HG03342 (cell line): ENCODE measurements around the gene PDZD7.

Experiments used
- ATAC-seq: cut with Tn5 transposase; IDR thresholded peaks from one replicate; pipeline ENCODE4 v1.9.1; 2021; ENCODE audit warnings: mild to moderate bottlenecking, moderate library complexity; ENCODE audit not compliant: unreplicated experiment

The PDZD7 gene

DNA sequence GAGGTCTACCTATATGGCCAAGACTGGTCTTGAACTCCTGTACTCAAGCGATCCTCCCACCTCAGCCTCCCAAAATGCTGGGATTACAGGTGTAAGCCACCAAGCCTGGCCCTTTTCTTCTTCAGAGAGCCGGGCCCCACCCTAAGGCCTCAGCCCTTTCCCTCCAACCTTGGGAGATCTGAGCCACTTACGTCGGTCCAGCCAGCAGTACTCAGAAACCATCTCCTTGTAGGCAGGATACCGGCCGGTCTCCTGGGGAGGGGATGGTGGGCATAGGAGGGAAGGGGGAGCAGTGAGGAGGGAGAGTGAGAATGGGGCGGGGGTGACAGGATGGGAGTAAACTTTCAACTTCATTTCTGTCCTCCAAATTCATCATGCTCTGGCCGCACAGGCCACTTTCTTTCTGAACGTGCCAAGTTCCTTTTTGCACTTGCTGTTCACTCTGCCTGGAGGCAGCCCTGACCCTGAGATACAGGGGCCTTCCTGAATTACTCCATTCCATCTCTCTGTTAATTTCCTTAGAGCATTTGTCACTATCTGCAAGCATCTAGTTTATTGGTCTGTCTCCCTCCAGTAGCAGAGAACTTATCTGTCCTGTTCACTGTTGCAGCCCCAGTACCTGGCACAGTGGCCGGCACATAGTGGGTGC, 10.4 kb downstream of the PDZD7 start:
- ATAC-seq, result no peak

DNA sequence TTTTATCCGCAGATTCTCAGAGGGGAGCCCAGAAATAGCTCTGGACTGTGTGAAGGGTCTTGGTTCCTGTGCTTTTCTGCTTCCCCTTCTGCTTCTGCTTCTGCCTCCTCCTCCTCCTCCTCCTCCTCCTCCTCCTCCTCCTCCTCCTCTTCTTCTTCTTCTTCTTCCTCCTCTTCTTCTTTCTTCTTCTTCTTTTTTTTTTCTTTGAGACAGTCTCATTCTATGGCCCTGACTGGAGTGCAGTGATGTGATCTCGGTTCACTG, 11.6 kb downstream of the PDZD7 start:
- no peak for ATAC-seq

DNA sequence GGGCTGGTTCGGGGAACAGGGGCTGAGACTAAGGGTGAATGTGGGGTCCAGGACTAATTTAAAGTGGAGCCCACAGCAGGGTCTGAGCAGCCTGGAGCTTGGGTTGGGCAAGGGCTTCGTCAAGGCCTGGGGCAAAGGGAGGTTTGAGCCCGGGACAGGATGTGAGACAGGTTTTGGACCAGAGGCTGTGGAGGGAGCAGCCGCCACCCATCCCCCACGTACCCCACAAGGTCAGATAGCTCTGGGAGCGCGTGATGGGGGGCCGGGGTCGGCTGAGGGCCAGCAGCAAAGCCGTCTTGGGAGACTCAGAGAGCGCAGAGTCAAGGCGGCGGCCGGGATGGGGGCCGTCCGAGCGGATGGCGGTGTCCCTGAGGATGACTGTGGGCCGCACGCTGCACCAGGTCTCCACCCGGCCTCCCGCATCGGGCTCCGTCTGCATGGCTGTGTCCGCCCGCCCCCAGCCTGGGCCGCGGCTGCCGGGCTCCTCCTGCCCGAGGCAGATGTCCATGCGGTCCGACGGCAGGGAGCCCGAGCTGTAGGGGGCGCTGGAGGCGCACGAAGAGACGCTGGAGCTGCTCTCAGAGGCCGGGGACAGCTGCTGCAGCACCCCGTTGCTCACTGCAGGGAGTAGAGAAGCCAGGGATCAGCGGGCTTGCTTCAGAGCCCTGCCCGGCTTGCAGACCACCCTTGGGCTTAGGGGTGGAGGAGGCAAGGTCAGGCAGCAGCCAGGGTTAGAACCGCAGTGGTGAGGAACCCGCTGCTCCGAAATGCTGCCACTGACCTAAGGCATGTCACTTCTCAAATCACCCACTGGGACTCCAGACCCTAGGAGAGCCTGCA, 12.1 kb downstream of the PDZD7 start:
- no peak for ATAC-seq

DNA sequence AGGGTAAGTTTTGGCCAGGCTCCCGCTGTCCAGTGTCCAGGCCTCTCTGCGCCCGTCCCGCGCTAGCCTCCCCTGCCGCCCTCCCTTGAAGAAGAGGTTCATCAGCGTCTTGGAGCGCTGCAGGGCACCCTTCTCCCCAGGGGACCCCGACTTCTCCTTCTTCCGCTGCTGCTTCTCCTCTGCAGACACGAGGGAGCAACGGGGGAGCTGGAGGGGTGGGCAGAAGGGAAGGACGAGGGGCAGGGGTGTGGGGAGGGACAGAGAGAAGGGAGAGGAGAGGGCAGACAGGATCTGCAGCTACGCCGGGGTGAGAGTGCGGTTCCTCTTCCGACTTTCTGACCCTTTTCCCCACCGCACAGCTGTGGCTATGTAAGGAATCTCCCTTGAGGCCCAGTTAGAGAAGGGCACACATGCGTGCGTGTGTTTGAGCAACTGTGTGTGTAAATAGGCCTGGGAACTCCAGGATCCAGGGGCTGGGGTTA, 12.8 kb downstream of the PDZD7 start:
- no peak for ATAC-seq

DNA sequence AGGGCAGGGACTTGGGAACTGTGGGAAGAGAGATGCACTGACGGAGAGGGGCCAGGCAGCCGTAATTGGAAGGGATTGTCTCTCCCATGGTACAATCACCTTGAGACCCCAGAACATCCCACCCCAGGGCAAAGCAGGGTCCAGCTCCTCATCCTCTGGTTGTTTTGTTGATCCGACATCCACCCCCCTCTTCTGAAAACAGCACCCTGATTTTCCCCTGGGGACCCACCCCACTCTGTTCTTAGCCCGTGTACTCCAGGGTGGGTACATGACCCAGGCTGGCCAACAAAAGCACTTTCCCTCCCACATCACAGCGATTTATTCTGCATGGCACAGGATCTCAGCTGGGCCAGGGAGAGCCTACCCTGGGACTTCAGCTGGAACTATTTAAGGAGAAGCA, 14.1 kb downstream of the PDZD7 start:
- ATAC-seq, result no peak

DNA sequence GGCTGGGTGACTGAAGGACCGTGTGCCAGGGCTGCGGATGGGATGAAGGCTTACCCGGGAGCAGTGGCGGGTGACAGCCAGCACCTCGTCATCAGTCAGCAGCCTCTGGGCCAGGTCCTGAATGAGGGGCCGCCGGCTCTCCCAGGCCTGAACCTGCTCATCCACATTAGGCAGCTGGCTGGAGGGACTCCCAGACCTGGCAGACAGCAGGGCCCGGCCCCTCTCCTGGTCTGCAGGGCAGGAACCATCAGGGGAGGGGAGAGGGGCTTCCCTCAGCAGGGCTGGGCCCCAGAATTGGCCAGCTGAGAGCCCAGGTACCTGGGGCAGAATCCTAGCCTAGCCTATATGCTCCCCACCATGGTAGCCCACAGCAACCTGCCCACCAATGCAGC, 15.4 kb downstream of the PDZD7 start:
- ATAC-seq, result no peak

DNA sequence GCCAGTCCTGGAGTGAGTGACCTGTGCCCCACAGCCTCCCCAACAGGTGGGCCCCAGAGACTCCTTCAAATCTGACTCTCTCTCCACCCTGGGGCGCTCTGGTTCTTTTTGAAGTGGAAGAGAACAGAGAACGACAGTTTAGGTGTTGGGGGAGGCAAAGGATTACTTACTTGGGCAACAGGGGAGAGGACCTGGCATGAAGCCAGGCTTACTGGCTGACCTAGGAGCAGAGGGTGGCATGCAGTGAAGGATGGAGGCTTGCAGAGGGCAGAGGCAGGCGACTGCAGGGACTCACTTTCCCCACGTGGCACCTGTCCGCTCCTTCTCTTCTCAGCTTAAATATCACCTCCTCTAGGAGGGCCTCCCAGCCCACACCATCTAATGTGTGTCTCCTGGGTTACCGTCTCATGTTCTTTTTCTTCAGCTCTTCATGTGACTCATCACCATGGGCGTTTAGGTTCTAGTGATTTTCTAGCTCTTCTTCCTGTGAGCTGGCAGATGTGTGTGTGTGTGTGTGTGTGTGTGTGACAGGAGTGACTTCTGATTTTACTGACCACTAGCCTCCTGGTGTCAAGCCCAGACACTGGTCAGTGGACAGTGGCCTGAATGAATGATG, 15.9 kb downstream of the PDZD7 start:
- no peak for ATAC-seq

DNA sequence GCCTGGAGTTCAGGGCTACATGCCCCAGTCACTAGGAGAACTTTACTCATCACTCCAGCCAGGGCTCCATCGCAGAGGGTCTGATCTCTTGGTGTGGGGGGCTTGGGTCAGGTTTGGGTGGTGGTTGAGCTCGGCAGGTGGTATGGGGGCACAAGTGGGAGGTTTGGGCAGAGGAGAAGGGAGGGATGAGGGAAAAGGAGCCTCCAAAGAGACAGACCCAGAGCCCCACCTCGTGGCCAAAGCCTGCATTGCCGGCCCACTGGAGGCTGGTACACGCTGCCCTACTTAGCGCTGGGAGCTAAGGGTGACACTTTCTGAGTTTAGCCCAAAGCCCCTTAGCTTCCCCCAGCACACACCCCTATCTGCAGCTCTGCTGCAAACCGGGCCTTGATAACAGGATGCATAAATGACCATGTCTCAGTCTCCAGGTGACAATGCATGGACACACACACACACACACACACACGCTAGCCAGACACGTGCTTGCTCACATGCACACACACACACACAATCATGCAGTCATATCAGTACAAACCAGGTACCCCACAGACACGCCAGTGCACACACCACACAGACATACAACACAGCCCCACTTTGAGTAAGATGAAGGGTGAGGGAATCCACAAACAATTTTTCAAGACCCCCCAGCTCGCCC, 16.6 kb downstream of the PDZD7 start:
- no peak for ATAC-seq

DNA sequence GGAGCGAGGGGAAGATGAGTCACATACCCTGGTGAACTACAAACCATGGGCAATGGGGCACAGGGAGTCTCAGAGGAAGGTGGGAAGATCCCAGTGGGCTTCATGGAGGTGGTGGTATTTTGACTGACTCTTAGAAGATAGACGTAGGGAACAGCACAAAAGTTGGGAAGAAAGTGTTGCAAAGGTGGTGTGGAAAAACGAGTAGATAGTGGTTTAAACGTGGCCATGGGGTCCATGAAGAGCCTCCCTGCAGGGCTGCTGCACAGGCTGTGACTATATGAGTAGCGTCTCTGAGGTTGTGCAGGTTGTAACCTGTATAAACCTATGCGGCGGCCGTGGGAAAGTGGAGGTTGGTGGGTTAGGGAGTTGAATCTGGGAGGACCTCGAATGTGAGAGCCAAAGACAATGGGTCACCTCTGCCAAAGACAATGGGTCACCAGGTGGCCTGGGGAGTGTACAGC, 17.5 kb downstream of the PDZD7 start:
- ATAC-seq, result no peak

DNA sequence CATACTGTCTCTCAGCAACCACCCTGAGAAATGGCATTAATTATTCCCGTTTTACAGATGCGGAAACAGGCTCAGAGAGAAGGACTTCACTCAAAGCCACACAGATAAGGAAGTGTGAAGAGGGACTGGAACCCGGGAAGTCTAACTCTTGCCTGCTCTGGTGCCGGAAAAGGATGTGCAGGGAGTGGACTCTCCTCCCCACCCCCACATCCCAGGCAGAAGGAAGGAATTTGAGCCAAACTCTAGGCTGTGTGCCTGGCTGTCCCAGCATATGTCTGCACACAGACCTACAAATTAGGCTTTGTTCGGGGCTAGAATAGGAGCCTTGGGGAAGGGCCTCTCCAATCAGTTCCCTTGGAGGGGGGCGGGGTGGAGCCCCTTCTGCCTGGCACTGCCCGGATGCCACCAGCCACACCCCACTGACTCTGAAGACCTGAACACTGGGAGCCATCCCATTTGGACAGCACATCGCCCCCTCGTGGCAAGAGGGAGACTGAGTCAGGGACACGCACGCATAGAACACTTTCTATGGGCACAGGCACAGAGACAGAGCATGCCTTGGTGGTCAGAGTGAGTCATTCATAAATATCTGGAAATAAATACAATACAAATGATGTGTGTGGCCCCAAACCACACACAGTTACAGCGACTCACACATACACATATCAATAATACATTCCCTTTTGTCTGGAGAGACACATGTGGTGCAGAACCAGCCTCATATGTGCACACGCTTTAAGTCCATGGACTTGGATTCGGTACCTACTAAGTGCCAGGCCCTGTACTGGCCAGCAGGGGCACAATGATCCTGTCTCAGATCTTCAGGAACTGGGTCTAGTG, 18.2 kb downstream of the PDZD7 start:
- ATAC-seq, result peak; percentile 69

DNA sequence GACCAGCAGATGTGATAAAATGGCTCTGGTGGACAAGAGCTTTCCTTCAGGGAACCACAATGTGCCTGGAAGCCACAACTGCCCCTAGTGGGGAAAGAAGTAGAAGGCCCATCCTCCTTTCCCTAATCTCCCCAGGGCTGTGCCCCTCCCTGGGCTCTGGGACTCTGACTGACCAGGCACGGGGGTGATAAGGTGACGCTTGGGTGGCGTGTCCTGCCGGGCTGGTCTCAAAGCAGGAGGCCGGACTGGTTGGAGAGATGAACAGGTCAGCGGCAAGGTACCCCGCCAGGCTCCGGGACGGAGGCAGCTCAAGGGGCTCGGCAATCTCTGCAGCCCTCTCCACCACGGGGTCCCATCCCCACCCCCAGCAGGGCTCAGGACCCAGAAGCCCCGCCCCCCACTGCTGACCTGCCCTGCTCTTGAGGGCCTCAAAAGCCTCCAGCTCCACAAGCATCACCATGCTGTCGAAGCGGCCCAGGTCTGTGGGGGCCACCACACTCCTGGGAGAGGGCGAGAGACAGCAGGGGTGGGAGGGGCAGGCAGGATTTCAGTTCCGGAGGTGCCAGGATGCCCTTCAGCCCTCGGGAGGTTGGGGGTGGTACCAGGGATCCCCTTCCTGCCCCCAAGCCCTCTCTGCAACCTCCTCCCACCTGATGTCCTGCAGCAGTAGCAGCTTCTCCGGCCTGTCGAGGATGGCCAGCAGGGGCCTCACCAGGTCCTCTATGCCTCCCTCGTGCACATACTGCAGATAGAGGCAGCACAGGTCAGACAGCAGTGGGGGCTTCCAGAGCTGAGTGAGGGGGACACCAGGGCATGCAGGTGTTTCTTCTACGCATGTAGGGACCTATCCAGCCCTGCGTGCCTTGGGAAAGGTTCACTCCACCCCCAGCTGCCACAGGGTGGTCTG, 19.2 kb downstream of the PDZD7 start:
- ATAC-seq, result no peak

DNA sequence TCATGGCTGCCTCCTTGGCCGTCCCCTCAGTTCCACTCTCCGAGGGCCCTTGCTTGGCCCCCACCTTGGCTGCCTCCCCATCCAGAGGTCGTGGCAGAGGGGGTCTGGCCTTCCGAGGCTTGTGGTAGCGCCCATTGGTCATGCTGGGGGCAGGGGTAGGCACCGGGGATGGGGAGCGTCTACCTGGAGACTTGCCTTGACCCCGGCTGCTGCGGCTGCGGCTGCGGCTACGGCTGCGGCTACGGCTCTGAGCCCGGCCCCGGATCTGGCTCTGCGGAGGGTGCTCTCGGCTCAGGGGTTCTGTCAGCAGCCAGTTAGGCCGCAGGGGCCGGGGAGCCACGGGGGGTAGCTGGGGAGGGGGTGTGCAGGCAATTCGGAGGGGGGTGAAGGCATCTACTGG, 20.6 kb downstream of the PDZD7 start:
- ATAC-seq, result no peak

DNA sequence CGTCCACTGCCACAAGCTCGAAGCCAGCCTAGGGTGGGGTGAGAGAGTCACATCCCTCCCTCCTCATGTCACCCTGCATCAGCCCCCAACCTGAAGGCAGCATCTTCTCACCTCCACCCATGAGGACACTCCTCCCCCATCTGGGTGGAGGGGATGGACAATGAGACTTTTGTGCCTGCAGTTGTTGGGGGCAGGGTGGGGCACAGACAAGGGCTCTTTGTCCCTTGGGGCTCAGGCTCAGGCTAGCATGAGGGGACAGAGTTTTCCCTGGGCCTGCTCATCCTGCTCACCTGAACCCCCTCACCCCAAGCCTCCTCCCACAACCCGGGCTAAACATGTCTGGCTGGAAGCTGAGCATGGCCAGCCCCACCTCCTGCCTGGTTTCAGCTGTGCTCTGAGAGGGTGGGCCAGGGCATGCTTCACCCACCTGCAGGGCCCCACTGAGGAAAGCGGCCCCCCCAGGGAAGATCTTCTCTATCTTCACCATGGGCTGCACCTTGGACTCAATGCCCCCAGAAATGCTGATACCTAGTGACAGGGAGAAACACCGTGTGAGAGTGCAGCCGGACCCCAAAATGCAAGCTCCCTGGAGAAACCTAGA, 22.0 kb downstream of the PDZD7 start:
- ATAC-seq, result no peak

DNA sequence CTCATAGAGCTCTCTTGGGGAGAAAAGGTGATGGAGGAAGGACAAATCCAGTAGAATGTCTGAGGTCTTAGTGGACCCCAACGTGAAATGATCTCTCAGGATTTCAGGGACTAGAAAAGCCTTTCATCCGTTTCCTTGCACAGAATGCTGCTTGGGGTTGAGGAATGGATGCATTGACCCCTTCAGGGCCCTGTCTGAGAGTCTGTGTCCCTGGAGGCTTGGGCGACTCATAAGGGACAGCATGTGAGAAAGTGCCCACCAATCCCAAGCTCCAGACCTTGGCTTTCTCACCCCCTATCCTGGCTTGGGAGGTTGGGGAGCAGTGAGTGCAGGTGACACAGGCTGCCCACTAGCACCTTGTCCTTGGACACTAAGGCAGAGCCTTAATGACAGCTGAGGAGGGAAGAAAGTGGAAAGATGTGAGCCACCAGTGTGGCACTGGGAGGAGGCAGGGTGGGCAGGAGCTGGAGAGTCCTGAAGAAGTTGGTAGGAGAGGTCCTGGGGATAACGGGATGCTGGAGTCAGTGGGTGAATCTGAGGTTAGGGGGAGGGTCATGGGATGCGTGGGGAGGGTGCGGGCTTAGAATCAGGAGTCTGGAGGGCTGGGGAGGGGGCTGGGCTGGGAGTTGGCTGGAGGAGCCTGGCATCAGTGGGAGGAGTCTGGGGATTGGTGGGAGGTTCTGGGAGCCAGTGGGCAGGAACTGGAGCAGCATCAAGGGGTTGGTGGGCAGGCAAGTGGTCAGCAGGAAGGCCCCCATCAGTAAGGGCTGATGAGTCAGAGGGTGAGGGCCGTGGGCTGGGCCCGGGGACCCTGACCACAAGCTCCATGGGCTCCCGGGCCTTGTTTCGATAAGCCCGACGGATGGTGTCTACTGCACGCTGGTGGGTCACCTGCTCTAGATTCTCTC, 22.8 kb downstream of the PDZD7 start:
- ATAC-seq, result no peak

DNA sequence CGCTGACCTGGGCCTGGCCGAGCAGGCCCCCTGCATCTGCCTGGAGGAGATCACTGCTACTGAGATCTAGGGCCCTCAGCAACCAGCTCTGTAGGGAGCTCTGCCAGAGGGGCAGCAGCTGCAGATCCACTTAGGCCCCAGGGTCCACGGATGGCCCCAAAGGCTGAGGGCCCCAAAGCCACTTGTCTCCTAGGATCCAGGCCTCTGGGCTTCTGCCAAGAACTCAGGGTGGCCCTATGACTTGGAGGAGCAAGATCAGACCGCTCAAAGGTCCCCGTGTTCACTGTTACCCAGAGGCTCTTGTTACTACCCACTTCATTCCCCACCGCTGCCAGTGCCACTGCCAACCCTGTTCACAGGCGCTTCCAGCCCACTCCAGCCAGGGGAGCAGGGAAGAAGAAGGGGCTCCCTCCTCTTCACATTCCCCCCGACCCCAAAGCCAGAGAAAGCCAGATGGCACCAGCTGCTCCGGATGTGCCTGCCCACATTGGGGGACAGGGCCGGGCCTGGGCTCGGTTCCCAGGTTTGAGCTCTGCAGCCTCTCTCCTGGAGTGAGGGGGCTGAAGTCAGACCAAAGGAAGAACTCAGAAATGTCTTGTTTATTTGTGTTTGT, 23.7 kb downstream of the PDZD7 start:
- ATAC-seq, result no peak

DNA sequence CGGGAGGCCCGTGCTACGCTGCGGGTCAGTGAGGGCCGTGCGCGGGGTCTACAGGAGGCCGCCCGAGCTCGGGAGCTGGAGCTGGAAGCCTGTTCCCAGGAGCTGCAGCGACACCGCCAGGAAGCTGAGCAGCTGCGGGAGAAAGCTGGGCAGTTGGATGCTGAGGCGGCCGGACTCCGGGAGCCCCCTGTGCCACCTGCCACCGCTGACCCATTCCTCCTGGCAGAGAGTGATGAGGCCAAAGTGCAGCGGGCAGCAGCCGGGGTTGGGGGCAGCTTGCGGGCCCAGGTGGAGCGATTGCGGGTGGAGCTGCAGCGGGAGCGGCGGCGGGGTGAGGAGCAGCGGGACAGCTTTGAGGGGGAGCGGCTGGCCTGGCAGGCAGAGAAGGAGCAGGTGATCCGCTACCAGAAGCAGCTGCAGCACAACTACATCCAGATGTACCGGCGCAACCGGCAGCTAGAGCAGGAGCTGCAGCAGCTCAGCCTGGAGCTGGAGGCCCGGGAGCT, 24.3 kb downstream of the PDZD7 start:
- no peak for ATAC-seq

DNA sequence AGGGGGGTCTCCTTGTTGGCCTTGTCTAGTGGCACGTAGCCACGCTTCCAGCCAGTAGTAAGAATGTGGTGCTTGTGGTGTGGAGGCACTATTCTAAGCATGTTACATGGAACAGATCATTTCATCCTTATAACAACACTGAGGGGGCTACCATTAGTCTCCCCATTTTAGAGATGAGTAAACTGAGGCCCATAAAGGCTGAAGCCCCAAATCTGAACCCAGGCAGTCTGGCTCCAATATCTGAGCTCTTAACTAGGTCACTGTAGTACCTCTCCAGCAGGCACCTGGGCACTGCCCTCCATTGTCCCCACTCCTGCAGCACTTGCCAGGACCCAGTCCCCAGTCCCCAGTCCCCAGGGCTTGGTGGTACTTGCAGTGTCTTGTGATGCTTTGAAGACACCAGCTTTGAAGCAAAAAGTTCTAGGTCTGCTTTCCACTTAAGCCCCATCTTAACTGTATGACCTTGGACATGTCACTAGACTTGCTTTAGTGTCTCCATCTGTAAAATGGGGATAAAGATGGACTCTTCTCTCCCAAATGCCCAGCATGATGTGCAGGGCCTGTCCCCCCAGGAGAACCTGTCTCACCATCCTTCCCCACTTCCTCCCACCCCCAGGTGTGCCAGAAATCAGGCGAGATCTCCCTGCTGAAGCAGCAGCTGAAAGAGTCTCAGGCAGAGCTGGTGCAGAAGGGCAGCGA, 24.9 kb downstream of the PDZD7 start:
- no peak for ATAC-seq
